OCI-M2 (cell line): ENCODE results near the gene TNFRSF4.
"Not testable (repeated sequence)": the region's sequence is repeated elsewhere in the genome, so short reads cannot be mapped to it uniquely, and the experiment has no call there.

Source experiments
- DNase-seq: peaks from one replicate; lab custom pipeline; 2025; ENCODE audit not compliant: unreplicated experiment; lab: John Stamatoyannopoulos, UW

Gene TNFRSF4

DNA sequence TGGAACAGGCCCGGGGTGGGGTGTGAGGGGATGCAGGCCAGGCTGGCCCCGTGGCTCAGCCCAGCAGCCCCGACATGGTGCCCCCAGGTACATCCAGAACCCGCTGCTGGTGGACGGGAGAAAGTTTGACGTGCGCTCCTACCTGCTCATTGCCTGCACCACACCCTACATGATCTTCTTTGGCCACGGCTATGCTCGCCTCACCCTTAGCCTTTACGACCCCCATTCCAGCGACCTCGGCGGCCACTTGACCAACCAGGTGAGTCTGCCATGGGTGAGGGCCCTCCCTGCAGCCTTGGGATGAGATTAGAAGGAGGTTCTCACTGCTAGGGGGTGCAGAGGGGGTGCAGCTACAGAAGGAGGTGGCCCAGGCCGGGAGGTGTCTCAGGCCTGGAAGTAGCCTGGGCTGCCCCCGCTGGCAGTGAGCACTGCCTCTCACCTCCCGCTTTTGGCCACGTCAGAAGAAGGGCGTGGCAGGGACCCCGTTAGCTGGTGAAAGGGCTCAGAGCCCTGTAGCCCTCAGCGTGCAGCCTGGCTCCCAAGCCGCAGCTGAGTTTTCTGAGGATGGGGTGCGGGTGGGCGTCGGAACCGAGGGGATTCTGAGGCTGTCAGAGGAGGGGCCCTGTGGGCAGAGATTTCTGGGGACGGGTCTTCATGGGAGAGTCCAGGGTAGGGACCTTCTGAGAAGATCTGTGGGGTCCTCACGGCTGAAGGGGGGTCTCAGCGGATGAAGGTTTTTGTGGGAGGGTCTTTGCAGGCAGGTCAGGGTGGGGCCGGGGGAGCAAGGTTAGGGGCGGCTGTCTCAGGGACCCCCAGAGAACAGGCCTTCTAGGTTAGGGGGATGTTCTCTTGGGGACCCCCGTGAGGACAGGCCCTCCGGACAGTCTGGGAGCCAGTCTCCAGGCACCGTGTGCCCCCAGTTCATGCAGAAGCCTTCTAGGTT, 29.8 kb downstream of the TNFRSF4 start:
- no peak for DNase-seq

DNA sequence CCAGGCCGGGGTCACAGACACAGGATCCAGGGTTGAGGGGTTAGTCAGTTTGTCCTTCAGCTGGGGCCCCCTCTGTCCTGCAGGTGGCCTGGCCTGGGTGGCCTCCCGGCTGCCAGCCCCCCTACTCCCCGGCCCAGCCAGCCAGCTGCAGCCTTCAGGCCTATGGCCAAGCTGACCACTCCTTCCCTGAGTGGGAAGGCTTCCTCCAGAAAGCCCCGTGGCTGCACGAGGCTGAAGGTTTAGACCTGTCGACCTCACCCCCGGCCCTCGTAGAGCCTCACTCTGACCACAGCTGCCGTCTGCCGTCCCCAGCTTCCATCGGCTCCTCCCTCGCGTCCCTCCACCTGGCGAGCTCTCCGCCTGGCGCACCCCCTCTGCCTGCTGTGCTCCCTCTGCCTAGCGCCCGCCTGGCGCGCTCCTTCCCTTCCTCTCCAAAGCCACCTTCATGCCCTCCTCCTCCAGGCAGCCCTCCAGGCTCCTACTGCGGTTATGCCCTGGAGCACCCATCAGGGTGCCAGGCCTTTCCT, 30.7 kb downstream of the TNFRSF4 start:
- no peak for DNase-seq

DNA sequence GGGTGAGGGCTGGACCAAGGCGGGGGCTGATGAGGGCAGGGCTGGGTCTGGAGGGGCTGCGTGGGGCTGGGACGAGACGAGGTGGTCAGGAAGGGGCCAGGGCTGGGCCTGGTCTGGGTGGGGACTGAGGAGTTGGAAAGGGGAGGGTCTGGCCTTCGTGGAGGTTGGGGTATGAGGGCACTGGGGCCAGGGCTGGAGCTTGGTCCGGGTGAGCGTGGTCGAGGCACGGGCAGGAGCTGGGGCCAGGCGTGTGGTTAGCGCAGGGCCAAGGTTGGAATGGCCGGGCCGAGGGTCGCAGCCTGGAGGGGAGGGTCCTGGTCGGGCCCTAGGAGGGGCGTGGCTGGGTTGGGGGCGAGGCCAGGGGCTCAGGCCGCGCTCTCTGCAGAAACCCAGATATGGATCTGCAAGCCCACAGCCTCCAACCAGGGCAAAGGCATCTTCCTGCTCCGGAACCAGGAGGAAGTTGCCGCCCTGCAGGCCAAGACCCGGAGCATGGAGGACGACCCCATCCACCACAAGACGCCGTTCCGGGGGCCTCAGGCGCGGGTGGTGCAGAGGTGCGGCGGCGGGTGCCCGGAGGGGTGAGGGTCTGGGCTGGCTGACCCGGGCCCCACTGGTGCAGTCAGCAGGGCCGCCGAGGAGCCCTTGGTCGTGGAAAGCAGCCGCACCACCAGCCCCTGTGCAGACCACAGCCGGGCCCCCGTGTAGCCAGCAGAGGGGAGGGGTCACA, 31.3 kb downstream of the TNFRSF4 start:
- no peak for DNase-seq

- no peak for DNase-seq
These were observed 32.0 kb downstream of the TNFRSF4 start for GRCh38 chr1:1181938-1182410.

- DNase-seq, result no peak
These were observed 32.6 kb downstream of the TNFRSF4 start for GRCh38 chr1:1181129-1181937.

DNA sequence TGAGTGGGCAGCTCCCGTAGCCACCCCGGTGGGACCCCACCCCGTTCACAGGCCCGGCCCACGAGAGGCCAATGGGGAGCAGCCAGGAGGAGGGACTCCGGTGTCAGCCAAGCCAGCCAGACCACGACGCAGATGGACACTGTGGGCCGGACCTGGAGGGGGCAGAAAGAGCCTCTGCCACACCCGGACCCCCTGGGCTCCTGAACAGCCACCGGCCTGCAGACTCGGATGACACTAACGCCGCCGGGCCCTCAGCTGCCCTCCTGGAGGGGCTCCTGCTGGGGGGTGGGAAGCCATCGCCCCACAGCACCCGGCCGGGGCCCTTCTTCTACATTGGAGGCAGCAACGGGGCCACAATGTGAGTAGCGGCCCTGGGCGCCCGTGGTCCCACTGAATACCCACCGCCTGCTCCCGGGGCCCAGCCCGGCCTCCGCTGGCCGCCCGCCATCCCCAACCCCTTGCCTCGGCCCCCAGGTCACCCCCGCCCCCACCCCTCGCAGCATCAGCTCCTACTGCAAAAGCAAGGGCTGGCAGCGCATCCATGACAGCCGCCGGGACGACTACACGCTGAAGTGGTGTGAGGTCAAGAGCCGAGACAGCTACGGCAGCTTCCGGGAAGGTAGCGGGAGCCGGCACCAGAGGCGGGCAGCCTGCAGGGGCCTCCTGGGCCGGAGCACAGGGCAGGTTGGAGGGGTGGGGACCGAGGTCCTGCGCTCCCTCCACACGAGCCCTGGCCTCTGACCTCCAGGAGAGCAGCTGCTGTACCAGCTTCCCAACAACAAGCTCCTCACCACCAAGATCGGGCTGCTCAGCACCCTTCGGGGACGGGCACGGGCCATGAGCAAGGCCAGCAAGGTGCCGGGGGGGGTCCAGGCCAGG, 33.7 kb downstream of the TNFRSF4 start:
- DNase-seq, result no peak

DNA sequence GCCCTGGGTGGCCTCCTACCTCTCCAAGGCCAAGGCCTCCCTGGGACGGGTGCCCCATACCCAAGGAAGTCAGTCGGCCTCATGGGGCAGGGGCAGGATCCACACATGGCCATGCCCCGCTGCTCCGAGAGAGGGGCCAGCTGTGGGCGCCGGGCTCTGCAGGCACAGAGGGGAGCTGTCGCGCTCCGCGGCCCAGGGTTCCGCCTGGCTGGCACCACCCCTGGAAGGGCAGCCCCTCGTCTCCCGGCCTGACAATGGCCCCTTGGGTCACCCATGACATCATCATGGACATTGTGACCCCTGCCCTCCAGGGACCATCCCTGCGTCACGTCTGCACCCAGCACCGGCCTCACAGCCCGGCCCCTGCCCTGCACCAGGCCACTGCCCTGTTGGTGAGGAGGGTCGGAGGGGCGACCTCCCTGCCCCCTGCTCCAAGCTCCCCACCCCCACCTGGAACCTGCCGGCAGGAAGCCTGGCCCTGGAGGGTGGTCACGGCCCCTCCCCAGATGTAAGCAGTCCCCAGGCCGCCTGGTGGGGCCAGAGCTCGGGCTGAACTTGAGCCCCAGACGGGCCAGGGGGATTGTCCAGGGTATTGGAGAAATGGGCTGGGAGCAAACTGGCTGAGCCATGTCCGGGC, 34.5 kb downstream of the TNFRSF4 start:
- no peak for DNase-seq

GRCh38 chr1:1178794-1179331, 35.1 kb downstream of the TNFRSF4 start:
- DNase-seq, result no peak

DNA sequence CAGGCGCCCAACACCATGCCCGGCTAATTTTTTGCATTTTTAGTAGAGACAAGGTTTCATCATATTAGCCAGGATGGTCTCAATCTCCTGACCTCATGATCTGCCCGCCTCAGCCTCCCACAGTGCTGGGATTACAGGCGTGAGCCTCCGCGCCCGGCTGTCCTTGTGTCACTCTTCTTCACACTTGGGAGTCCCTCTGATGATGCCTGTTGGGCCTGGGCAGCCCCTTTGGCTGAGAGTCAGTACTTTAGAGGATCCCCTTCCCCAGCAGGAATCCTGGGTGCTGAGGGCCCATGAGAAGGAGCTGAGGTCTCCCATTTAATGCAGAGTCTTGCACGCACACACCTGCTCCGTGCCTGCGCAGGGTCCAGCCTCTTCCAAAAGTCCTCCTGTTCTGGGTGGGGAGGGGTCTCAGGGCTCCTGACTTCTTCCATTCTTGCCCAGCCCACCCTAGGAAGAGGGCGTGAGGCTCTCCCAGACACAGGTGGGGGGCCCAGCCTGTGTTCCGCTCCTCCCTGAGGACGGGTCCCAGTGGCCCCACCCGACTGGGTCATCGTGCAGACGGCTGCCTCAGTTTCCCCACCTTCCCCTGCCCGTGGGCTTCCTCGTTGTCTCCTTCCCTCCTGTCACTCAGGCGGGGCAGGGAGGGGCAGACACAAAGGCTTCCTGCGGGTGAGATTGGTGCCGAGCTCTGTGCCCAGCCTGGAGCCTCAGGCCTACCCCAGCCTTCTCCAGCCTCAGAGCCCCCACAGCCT, 36.3 kb downstream of the TNFRSF4 start:
- DNase-seq, result no peak

DNA sequence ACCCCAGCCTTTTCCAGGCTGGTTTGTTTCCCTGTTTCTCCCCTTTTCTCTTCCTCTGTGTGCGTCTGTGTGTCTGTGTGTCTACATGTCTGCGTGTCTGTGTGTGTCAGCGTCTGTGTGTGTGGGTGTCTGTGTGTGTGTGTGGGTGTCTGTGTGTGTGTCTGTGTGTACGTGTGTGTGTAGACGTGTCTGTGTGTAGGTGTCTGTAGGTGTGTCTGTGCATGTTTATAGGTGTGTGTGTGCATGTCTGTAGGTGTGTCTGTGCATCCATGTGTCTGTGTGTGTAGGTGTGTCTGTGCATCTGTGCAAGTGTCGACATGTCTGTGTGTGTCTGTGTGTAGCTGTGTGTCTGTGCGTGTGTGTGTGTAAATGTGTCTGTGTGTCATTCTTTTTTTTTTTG, 37.0 kb downstream of the TNFRSF4 start:
- DNase-seq, result no peak

GRCh38 chr1:1176063-1176761, 37.7 kb downstream of the TNFRSF4 start:
- not testable (repeated sequence) for DNase-seq

- no peak for DNase-seq
These were observed 38.5 kb downstream of the TNFRSF4 start for GRCh38 chr1:1175221-1176062.

DNA sequence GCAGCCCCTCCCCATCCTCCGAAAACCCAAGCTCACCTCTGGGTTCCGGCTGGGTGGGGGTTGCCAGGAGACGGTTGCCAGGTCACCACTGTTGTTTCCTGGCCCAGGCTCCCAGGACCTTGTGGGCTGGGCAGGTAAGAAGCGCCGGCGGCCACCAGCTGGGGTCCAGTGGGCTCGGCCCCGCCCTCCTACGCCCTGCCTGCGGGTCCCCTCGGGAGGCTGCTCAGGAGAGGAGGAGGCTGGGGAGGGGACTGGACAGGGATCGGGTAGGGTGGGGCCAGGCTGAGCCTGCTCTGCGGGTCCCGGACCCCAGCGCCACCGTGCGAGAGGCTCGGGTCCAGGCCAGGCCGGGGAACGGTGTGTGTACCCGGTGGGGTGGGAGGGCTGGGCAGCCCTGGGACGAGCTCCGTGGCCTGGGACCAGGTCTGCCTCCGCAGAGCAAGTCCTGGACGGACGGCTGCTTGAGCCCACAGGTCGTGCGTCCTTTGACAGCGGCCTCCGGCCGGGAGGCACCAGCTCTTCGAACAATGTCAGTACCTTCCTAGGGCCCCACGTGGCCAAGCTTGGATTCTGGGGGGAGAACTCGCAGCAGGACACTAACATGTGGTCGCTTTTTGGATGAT, 40.0 kb downstream of the TNFRSF4 start, which contains the start of gene TTLL10:
Gene TTLL10, plus strand, starts transcription at position 88 of the 623 bp plus-strand sequence. CDS start 5,336 bp downstream, outside the sequence.
- no peak for DNase-seq

DNA sequence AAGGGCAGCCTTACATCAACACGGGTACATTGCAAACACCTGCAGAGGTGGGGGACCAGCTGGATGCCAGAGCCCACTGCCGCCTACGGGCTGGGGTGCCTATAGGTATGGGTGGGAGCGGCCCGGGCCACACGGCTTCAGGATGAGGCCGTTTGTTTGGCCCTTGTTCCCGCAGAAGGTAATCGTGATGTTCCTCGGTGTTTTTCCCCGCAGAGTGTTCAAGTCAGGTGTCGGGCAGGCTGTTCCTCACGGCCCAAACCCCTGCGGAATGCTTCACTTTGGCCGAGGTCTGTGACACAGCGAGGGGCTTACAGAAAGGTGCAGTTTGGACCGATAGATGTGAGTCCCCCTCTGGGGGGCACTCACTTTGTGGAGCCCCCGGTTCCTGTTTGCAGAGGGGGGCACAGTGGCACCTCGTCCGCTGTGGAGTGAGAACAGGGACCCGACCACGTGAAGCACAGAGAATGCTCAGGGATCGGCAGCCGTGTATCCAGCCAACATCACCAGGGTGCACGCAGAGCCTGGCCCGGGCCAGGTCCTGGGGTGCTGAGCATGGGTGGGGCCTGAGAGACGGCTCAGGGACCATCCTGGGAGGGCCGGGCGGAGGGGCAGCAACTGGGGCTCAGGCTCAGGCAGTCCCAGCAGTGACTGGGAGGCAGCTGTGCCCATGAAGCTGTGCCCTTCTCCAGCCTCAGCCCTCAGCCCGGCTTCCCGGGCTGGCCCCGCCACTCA, 40.7 kb downstream of the TNFRSF4 start:
- DNase-seq, result no peak

DNA sequence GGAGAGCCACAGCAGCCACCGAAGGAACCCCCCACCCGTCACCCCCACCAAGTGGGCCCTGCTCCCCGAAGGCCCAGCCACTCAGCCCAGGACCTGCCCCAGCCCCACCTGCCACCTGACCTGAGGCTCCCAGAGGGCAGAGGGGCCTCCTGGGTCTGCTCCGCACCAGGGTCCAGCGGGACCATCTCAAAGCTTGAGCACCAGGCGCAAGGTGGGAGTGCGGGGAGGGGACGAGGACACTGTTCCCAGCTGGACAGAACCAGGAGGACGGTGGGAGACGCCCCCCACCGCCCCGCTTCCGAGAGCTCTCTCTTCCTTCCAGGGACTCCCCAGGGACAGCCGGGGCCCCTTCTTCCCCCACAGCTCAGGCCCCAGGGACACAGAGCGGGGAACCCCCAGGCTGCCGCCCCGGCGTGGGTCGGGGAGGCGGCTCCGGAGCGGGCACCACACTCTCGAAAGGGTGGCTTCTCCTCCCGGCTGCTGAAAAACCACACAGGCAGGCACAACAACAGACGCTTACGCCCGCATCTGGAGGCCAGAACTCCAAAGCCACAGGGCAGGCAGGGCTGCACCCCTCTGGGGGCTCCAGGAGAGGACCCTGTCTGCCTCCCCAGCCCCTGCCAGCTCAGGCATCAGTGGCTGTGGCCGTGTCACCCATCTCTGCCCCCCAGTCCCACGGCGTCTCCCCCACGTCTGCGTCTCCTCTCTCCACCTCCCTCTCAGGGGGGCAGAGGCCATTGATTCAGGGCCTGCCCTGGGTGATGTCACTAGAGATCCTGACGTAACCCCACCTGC, 42.2 kb downstream of the TNFRSF4 start:
- no peak for DNase-seq
